Neural cell (in vitro differentiated cells): ENCODE results near the gene HACD3. TPM values are rescaled to one million over a fixed set of nuclear protein-coding genes. Genes with fewer than 3 reads are reported as not detected.

Source experiments
- H2AFZ ChIP-seq: fragments of 200-600, 300-800 bp; sonication (generic), shearing (Covaris generic); 2 replicates; pipeline ENCODE4 v1.6.0; 2014; ENCODE audit warnings: low read depth, mild to moderate bottlenecking, antibody characterized with exemption, low read length, moderate library complexity
- H3F3A ChIP-seq: fragments of 200-600 bp; shearing (Covaris generic); 2 replicates; pipeline ENCODE4 v1.6.1; 2016; ENCODE audit warnings: mild to moderate bottlenecking, moderate library complexity, mixed read lengths, antibody characterized with exemption, low read length; ENCODE audit not compliant: insufficient read depth, poor library complexity, severe bottlenecking
- H3K27ac ChIP-seq: fragments of 200-600, 300-800 bp; sonication (generic), shearing (Covaris generic); 2 replicates; pipeline ENCODE4 v1.5.1; 2014; ENCODE audit warnings: mild to moderate bottlenecking, low read length, moderate library complexity
- H3K27me3 ChIP-seq: fragments of 300-800, 200-600 bp; sonication (generic), shearing (Covaris generic); 2 replicates; pipeline ENCODE4 v1.6.0; 2014; ENCODE audit warnings: mild to moderate bottlenecking, low read depth, low read length, moderate library complexity; ENCODE audit not compliant: insufficient read depth
- H3K36me3 ChIP-seq: fragments of 300-800, 200-600 bp; sonication (generic), shearing (Covaris generic); 2 replicates; pipeline ENCODE4 v1.5.1; 2014; ENCODE audit warnings: mild to moderate bottlenecking, antibody characterized with exemption, low read length, moderate library complexity; ENCODE audit not compliant: insufficient read depth
- H3K4me2 ChIP-seq: fragments of 300-800, 200-600 bp; sonication (generic), shearing (Covaris generic); 2 replicates; pipeline ENCODE4 v1.6.0; 2014; ENCODE audit warnings: mild to moderate bottlenecking, low read length
- H3K4me3 ChIP-seq: fragments of 300-800, 200-600 bp; sonication (generic), shearing (Covaris generic); 2 replicates; pipeline ENCODE4 v1.5.1; 2014; ENCODE audit warnings: mild to moderate bottlenecking, low read length, moderate library complexity
- H3K79me2 ChIP-seq: fragments of 200-600 bp; shearing (Covaris generic); replicated peaks from 2 replicates; pipeline ENCODE4 v1.6.0; 2014; ENCODE audit warnings: mild to moderate bottlenecking, low read length, moderate library complexity; ENCODE audit not compliant: insufficient read depth
- H3K9ac ChIP-seq: fragments of 300-800, 200-600 bp; sonication (generic), shearing (Covaris generic); 2 replicates; pipeline ENCODE4 v1.6.1; 2016; ENCODE audit warnings: mild to moderate bottlenecking, low read length, mixed read lengths
- H3K9me2 ChIP-seq: fragments of 200-600 bp; shearing (Covaris generic); 2 replicates; pipeline ENCODE4 v1.6.1; 2016; ENCODE audit warnings: mild to moderate bottlenecking, low read length, mixed read lengths; ENCODE audit not compliant: insufficient read depth
- H3K9me3 ChIP-seq: fragments of 200-600, 300-800 bp; sonication (generic), shearing (Covaris generic); 2 replicates; pipeline ENCODE4 v1.6.1; 2016; ENCODE audit warnings: mild to moderate bottlenecking, mixed run types, low read length, moderate library complexity, mixed read lengths
- H4K20me1 ChIP-seq: fragments of 200-600 bp; shearing (Covaris generic); 2 replicates; pipeline ENCODE4 v1.6.1; 2016; ENCODE audit warnings: mild to moderate bottlenecking, mixed run types; ENCODE audit not compliant: insufficient read depth
- EP300 ChIP-seq: fragments of 450-650 bp; conservative IDR thresholded peaks from 2 replicates; pipeline ENCODE4 v1.6.1; 2014; ENCODE audit warnings: antibody characterized with exemption, mild to moderate bottlenecking, moderate library complexity; ENCODE audit not compliant: poor library complexity, severe bottlenecking
- EZH2 ChIP-seq: fragments of 200-600, 300-800 bp; shearing (Covaris generic), sonication (generic); IDR thresholded peaks from 2 replicates; pipeline ENCODE4 v1.6.1; 2014; ENCODE audit warnings: antibody characterized with exemption, low read length, borderline replicate concordance, mild to moderate bottlenecking; ENCODE audit not compliant: insufficient read depth, poor library complexity, severe bottlenecking
- MXI1 ChIP-seq: fragments of 450-650 bp; conservative IDR thresholded peaks from 2 replicates; pipeline ENCODE4 v1.6.1; 2014; ENCODE audit warnings: antibody characterized with exemption, mild to moderate bottlenecking; ENCODE audit not compliant: poor library complexity, severe bottlenecking
- POLR2AphosphoS5 ChIP-seq: IDR thresholded peaks from 2 replicates; pipeline ENCODE4 v1.6.1; 2012
- RAD21 ChIP-seq: fragments of 450-650 bp; conservative IDR thresholded peaks from 2 replicates; pipeline ENCODE4 v1.6.1; 2014; ENCODE audit warnings: antibody characterized with exemption, mild to moderate bottlenecking, moderate library complexity
- SMC3 ChIP-seq: fragments of 450-650 bp; conservative IDR thresholded peaks from 2 replicates; pipeline ENCODE4 v1.6.1; 2014; ENCODE audit warnings: antibody characterized with exemption, mild to moderate bottlenecking, moderate library complexity; ENCODE audit not compliant: poor library complexity
- TAF1 ChIP-seq: IDR thresholded peaks from 2 replicates; pipeline ENCODE4 v1.6.1; 2012; ENCODE audit warnings: low read depth
- polyA plus RNA-seq: library from polyadenylated mRNA; depleted of rRNA; stranded (reverse); fragments of >200 nt; gene quantifications from 2 replicates; pipeline ENCODE4 v1.2.3, GENCODE V29; 2014
- TF ChIP-seq, protein P1 (sequence below): fragments of 450-650 bp; IDR thresholded peaks from 2 replicates; pipeline ENCODE4 v1.5.1; 2014; ENCODE audit warnings: antibody characterized with exemption, mild to moderate bottlenecking, moderate library complexity; ENCODE audit not compliant: poor library complexity, severe bottlenecking
- TF ChIP-seq, protein P2 (sequence below): IDR thresholded peaks from 2 replicates; pipeline ENCODE4 v1.6.1; 2012; ENCODE audit warnings: borderline replicate concordance

The HACD3 gene
- polyA plus RNA-seq, 1 donor from 2014 or later = 177 TPM

DNA sequence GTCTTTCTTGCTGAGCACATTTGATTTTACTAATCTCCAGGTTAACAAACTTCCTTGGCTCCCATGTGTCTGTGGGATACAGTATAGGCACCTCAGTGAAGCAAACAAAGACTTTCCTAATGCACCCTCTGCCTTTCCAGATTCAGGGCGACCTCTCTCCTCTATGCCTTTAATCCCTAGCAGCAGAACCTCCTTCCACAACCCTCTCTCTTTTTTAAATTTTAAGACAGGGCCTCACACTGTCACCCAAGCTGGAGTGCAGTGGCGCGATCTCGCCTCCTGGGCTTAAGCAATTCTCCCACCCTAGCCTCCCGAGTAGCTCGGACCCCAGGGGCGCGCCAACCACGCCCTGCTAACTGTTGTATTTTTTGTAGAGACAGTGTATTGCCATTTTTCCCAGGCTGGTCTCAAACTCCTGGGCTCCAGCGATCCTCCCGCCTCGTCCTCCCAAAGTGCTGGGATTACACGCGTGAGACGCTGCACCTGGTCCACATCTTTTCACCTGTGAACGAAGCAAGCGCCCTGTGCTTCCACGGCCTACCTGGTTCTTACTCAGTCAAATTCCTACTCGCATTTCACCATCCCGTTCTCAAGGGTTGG is 1.7 kb upstream of the HACD3 start:
- Histone ChIP-seq H3K36me3 (no peaks in the 10 kb centered on the region), H4K20me1 (no peaks in the 10 kb centered on the region), H3K4me2 (no peak overlapping the region), H3K27me3 (no peaks in the 10 kb centered on the region), H2AFZ (no peak overlapping the region), H3K27ac (no peak overlapping the region), H3K79me2 (peaks cover 28% of the 10 kb centered on the region), H3K9ac (no peak overlapping the region), H3F3A (no peaks in the 10 kb centered on the region), H3K9me3 (no peaks in the 10 kb centered on the region), H3K4me3 (no peak overlapping the region), H3K9me2 (no peaks in the 10 kb centered on the region)
- TF ChIP-seq MXI1 (no peak), EP300 (no peak), SMC3 (no peak), EZH2 (no peak), POLR2AphosphoS5 (no peak), RAD21 (no peak), TAF1 (no peak)
- TF ChIP-seq, protein P1, sequence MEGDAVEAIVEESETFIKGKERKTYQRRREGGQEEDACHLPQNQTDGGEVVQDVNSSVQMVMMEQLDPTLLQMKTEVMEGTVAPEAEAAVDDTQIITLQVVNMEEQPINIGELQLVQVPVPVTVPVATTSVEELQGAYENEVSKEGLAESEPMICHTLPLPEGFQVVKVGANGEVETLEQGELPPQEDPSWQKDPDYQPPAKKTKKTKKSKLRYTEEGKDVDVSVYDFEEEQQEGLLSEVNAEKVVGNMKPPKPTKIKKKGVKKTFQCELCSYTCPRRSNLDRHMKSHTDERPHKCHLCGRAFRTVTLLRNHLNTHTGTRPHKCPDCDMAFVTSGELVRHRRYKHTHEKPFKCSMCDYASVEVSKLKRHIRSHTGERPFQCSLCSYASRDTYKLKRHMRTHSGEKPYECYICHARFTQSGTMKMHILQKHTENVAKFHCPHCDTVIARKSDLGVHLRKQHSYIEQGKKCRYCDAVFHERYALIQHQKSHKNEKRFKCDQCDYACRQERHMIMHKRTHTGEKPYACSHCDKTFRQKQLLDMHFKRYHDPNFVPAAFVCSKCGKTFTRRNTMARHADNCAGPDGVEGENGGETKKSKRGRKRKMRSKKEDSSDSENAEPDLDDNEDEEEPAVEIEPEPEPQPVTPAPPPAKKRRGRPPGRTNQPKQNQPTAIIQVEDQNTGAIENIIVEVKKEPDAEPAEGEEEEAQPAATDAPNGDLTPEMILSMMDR = no peak
- TF ChIP-seq, protein P2, sequence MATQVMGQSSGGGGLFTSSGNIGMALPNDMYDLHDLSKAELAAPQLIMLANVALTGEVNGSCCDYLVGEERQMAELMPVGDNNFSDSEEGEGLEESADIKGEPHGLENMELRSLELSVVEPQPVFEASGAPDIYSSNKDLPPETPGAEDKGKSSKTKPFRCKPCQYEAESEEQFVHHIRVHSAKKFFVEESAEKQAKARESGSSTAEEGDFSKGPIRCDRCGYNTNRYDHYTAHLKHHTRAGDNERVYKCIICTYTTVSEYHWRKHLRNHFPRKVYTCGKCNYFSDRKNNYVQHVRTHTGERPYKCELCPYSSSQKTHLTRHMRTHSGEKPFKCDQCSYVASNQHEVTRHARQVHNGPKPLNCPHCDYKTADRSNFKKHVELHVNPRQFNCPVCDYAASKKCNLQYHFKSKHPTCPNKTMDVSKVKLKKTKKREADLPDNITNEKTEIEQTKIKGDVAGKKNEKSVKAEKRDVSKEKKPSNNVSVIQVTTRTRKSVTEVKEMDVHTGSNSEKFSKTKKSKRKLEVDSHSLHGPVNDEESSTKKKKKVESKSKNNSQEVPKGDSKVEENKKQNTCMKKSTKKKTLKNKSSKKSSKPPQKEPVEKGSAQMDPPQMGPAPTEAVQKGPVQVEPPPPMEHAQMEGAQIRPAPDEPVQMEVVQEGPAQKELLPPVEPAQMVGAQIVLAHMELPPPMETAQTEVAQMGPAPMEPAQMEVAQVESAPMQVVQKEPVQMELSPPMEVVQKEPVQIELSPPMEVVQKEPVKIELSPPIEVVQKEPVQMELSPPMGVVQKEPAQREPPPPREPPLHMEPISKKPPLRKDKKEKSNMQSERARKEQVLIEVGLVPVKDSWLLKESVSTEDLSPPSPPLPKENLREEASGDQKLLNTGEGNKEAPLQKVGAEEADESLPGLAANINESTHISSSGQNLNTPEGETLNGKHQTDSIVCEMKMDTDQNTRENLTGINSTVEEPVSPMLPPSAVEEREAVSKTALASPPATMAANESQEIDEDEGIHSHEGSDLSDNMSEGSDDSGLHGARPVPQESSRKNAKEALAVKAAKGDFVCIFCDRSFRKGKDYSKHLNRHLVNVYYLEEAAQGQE = no peak

DNA sequence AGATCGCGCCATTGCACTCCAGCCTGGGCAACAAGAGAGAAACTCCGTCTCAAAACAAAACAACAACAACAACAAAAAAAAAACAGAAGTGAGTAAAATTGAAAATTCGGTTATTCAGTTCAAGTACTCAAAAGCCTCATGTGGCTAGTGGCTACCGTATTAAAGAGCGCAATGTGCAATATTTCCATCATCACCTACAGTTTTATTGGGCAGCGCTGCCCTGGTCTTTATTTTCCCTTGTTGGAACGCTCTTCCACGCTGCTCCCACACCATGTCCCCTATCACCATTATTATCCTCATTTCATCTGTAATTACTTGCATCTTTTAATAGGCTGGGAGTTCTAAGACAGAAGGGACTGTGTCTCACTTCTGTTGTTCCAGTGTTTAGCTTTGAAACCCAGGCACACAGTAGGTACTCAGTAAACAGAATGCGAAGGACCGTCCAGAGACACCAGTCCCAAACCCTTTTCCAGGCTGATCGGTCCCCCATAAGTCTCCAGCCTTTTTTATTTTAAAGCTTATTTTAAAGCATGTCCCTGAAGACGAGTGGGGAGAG is 423 bp upstream of the HACD3 start:
- TF ChIP-seq, protein P2 = no peak
- no peak for TF ChIP-seq TAF1
- TF ChIP-seq EZH2 = no peak
- TF ChIP-seq SMC3 = no peak
- Histone ChIP-seq H3K4me2 (peak overlapping the region; percentile 62), H3K36me3 (no peaks in the 10 kb centered on the region), H3K79me2 (peaks cover 39% of the 10 kb centered on the region), H2AFZ (peak overlapping the region; percentile 93), H4K20me1 (no peaks in the 10 kb centered on the region), H3K4me3 (peak overlapping the region; percentile 98), H3K27ac (peak overlapping the region; percentile 95), H3F3A (no peaks in the 10 kb centered on the region), H3K9me3 (no peaks in the 10 kb centered on the region), H3K9me2 (no peaks in the 10 kb centered on the region), H3K9ac (peak overlapping the region; percentile 96), H3K27me3 (no peaks in the 10 kb centered on the region)
